ENCODE results near the gene PTGR1. TPM values are rescaled to one million over a fixed set of nuclear protein-coding genes. Genes with fewer than 3 reads are reported as not detected.
"Not testable (repeated sequence)": the region's sequence is repeated elsewhere in the genome, so short reads cannot be mapped to it uniquely, and the experiment has no call there.

The PTGR1 gene
- total RNA-seq, 2 experiments from 2014 or later, result 1.1 to 1.6 TPM

DNA sequence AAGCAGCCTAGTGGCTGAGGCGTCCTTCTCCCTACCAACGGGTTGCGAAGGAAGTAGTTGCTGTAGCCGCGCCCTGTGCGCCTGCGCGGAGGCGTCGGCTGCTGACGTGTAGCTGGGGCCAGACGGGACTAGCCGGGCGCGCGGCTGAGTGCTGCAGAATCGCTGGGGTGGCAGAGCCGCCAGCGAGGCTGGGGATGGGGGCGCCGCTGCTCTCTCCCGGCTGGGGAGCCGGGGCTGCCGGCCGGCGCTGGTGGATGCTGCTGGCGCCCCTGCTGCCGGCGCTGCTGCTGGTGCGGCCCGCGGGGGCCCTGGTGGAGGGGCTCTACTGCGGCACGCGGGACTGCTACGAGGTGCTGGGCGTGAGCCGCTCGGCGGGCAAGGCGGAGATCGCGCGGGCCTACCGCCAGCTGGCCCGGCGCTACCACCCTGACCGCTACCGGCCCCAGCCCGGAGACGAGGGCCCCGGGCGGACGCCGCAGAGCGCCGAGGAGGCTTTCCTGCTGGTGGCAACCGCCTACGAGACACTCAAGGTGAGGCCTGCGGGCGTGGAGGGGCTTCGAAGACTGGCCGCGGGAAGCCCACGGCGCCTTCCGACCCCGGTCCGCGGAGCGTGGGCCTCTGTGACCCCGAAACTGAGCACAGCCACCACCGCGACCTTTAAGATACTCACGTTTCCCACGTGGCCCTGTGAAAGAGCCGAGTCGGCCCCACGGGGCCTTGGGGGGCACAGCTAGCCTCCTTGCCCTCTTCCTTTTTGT is 31.9 kb upstream of the PTGR1 start, which contains the start of gene DNAJC25:
DNAJC25 (plus strand) TSS at position 121 of the 758 bp plus-strand sequence; CDS start at position 195, 74 bp downstream.
- Mint-ChIP-seq H3K36me3 (ENCODE audit: low read depth) (peaks cover 12% of the 10 kb centered on the region), H3K4me1 (ENCODE audit: low read depth) (peaks cover 42% of the 10 kb centered on the region), H3K9me3 (no peaks in the 10 kb centered on the region), H3K27ac (peak within 1 kb of the TSS; percentile 79), H3K27me3 (ENCODE audit: low read depth) (no peaks in the 10 kb centered on the region), H3K4me3 (peak within 1 kb of the TSS; percentile 92)
- CTCF ChIA-PET, result interaction anchor here (0.9 kb wide), 1 partner anchor 10 kb away, joined by 4 read pairs; no protein-coding TSS in a partner anchor
- DNase-seq, result peak; percentile 97
- intact Hi-C loops (cut with micrococcal nuclease), result loop anchor here (1.0 to 10.0 kb wide), 11 partner anchors 30 to 1374 kb away; partner anchors contain the start of genes GNG10, PTBP3, SNX30 and TXN

DNA sequence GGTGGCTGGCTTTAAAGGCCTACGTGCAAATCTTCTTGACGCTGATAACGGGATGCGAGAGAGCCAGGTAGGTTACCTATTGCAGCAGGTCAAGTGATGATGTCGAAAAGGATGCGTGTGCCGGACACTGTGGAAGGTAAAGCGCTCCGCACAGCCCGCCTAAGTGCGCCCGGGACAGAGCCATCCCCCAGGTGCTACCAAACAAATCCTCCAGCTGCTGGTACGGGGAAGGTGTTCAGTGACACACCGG is 31.4 kb upstream of the PTGR1 start:
- DNase-seq, result no peak
- H3K27ac Mint-ChIP-seq, result peak overlapping the region; percentile 79
- intact Hi-C loops (cut with micrococcal nuclease), result loop anchor here (1.0 to 10.0 kb wide), 11 partner anchors 30 to 1374 kb away; partner anchors contain the start of genes GNG10, PTBP3, SNX30 and TXN
- no peaks in the 10 kb centered on the region for H3K27me3 Mint-ChIP-seq (ENCODE audit: low read depth)
- H3K9me3 Mint-ChIP-seq, result no peaks in the 10 kb centered on the region
- CTCF ChIA-PET, result interaction anchor here (0.9 kb wide), 1 partner anchor 9 kb away, joined by 4 read pairs; no protein-coding TSS in a partner anchor
- H3K36me3 Mint-ChIP-seq (ENCODE audit: low read depth), result peaks cover 12% of the 10 kb centered on the region
- H3K4me1 Mint-ChIP-seq (ENCODE audit: low read depth), result peaks cover 40% of the 10 kb centered on the region
- peak overlapping the region; percentile 92 for H3K4me3 Mint-ChIP-seq

DNA sequence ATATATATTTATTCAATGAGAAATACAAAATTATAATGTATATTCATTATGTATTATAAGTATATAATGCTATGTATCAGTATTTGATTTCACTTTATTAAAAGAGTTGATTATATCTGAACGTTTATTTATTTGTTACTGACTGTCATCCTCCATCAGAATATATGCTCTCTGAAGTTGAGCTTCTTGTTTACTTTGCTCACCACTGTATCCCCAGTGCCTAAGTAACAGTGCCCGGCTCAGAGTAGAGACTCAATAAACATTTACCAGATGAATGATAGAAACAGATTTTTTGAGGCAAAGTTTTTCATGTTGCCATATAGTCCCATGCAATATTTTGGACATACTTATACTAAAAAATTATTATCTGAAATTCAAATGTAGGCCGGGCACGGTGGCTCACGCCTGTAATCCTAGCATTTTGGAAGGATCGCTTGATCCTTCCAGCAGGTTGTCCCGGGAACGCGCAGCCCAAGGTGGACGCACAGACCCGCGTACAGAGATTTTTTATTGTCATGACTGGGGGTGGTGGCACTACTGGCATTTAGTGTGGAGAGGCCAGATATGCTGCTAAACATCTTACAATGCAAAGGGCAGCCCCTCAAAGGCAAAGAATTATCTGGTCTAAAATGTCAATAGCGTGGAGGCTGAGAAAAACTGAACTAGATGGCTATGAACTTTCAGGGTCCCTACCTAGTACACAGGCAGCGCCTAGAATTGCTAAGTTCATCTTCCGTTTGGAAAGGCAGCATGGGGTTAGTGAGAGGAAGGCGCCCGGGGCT is 30.9 kb upstream of the PTGR1 start:
- Mint-ChIP-seq H3K27ac (peak overlapping the region; percentile 79), H3K4me3 (peak overlapping the region; percentile 92), H3K9me3 (no peaks in the 10 kb centered on the region), H3K27me3 (ENCODE audit: low read depth) (no peaks in the 10 kb centered on the region), H3K36me3 (ENCODE audit: low read depth) (peaks cover 12% of the 10 kb centered on the region), H3K4me1 (ENCODE audit: low read depth) (peaks cover 34% of the 10 kb centered on the region)
- CTCF ChIA-PET, result interaction anchor here (0.9 kb wide), 1 partner anchor 9 kb away, joined by 4 read pairs; no protein-coding TSS in a partner anchor
- intact Hi-C loops (cut with micrococcal nuclease), result loop anchor here (2.0 to 10.0 kb wide), 5 partner anchors 287 to 1373 kb away; partner anchors contain the start of genes PTBP3, SNX30 and TXN
- no peak for DNase-seq

DNA sequence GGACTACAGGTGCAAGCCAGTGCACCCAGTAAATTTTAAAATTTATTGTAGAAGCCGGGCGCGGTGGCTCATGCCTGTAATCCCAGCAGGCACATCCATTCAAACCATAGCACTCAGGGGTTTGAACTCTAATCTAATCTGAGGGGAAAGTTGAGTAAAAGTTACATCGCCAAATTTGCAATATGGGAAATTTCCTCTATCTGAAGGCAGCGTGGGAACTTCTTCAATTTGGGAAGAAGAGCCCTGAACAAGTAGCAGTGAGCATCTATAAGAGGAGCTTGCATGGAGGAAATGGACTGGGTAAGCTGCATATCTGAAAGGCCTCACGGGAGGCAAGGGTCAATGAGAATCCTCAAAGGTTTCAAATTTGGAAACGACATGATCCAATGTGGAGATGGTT is 29.0 kb upstream of the PTGR1 start:
- Mint-ChIP-seq H3K9me3 (no peaks in the 10 kb centered on the region), H3K27me3 (ENCODE audit: low read depth) (no peaks in the 10 kb centered on the region), H3K27ac (no peak overlapping the region), H3K4me1 (ENCODE audit: low read depth) (peaks cover 15% of the 10 kb centered on the region), H3K4me3 (no peak overlapping the region), H3K36me3 (ENCODE audit: low read depth) (peaks cover 10% of the 10 kb centered on the region)
- DNase-seq, result no peak
- CTCF ChIA-PET, result interaction anchor here (0.9 kb wide), 1 partner anchor 30 kb away, joined by 3 read pairs; no protein-coding TSS in a partner anchor
- intact Hi-C loops (cut with micrococcal nuclease), result no loop called here

GRCh38 chr9:111627260-111627963 is 28.0 kb upstream of the PTGR1 start:
- CTCF ChIA-PET, result interaction anchor here (0.6 kb wide), 1 partner anchor 17 kb away, joined by 5 read pairs; no protein-coding TSS in a partner anchor
- no peaks in the 10 kb centered on the region for H3K9me3 Mint-ChIP-seq
- H3K27ac Mint-ChIP-seq, result no peak overlapping the region
- peaks cover 5% of the 10 kb centered on the region for H3K4me1 Mint-ChIP-seq (ENCODE audit: low read depth)
- DNase-seq, result no peak
- peaks cover 6% of the 10 kb centered on the region for H3K36me3 Mint-ChIP-seq (ENCODE audit: low read depth)
- intact Hi-C loops (cut with micrococcal nuclease), result no loop called here
- no peak overlapping the region for H3K4me3 Mint-ChIP-seq
- H3K27me3 Mint-ChIP-seq (ENCODE audit: low read depth), result peaks cover 3% of the 10 kb centered on the region

- H3K27me3 Mint-ChIP-seq (ENCODE audit: low read depth), result peaks cover 9% of the 10 kb centered on the region
- no peak overlapping the region for H3K27ac Mint-ChIP-seq
- no peak for DNase-seq
- intact Hi-C loops (cut with micrococcal nuclease), result loop anchor here (2.0 kb wide), 1 partner anchor 24 kb away; the partner anchor contains the start of gene PTGR1
- CTCF ChIA-PET, result interaction anchor here (2.9 kb wide), 1 partner anchor 24 kb away, joined by 20 read pairs; the partner anchor contains the start of gene PTGR1
- H3K4me3 Mint-ChIP-seq, result no peak overlapping the region
- no peaks in the 10 kb centered on the region for H3K9me3 Mint-ChIP-seq
- no peaks in the 10 kb centered on the region for H3K36me3 Mint-ChIP-seq (ENCODE audit: low read depth)
- H3K4me1 Mint-ChIP-seq (ENCODE audit: low read depth), result no peaks in the 10 kb centered on the region
These were observed 23.2 kb upstream of the PTGR1 start for GRCh38 chr9:111622626-111623025.

DNA sequence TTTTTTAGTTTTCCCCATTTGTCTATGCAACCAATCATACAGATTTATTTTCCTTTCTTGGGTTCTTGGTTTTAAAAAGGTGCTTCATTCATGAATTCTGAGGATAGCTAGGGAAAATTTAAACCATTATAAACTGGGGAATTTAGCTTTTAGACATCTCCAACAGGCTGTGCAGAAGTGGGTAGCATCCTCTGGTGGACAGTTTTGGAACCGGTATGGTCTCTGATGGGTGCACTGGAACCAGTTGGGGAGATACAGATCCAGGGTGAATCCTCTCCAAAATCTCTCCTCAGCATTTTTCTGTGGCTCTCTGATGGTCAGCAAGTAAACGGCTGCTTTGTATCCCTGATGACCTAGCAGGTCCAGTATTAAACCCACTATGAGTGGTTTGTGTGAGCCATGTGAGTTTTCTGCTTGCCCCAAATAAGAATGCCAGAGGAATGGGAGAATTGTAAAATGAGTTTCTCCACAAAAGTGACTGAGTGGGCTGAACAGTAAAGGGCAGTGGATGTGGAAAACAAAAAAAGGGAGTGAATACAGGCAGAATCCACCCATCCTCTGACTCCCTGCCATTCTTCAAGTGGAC is 22.5 kb upstream of the PTGR1 start:
- no peak overlapping the region for H3K27ac Mint-ChIP-seq
- no peak overlapping the region for H3K4me3 Mint-ChIP-seq
- CTCF ChIA-PET, result interaction anchor here (0.6 to 2.9 kb wide), 9 partner anchors 9 to 964 kb away, joined by 3 to 20 read pairs (median 5); partner anchors contain the start of genes DNAJC25 and PTGR1
- H3K36me3 Mint-ChIP-seq (ENCODE audit: low read depth), result no peaks in the 10 kb centered on the region
- peak; percentile 46 for DNase-seq
- no peaks in the 10 kb centered on the region for H3K9me3 Mint-ChIP-seq
- intact Hi-C loops (cut with micrococcal nuclease), result loop anchor here (2.0 kb wide), 1 partner anchor 23 kb away; the partner anchor contains the start of gene PTGR1
- no peaks in the 10 kb centered on the region for H3K4me1 Mint-ChIP-seq (ENCODE audit: low read depth)
- peaks cover 9% of the 10 kb centered on the region for H3K27me3 Mint-ChIP-seq (ENCODE audit: low read depth)

GRCh38 chr9:111617349-111617748 is 17.9 kb upstream of the PTGR1 start:
- intact Hi-C loops (cut with micrococcal nuclease), result not testable (repeated sequence)

GRCh38 chr9:111615928-111616327 is 16.5 kb upstream of the PTGR1 start:
- peaks cover 15% of the 10 kb centered on the region for H3K27me3 Mint-ChIP-seq (ENCODE audit: low read depth)
- H3K4me3 Mint-ChIP-seq, result no peak overlapping the region
- CTCF ChIA-PET, result interaction anchor here (0.7 kb wide), 1 partner anchor 142 kb away, joined by 3 read pairs; no protein-coding TSS in a partner anchor
- no peaks in the 10 kb centered on the region for H3K36me3 Mint-ChIP-seq (ENCODE audit: low read depth)
- DNase-seq, result no peak
- no peak overlapping the region for H3K27ac Mint-ChIP-seq
- intact Hi-C loops (cut with micrococcal nuclease), result no loop called here
- no peaks in the 10 kb centered on the region for H3K4me1 Mint-ChIP-seq (ENCODE audit: low read depth)
- H3K9me3 Mint-ChIP-seq, result no peaks in the 10 kb centered on the region

More at GRCh38 chr9:111617349-111617748, 17.9 kb upstream of the PTGR1 start:
- peaks cover 20% of the 10 kb centered on the region for H3K27me3 Mint-ChIP-seq (ENCODE audit: low read depth)
- H3K4me1 Mint-ChIP-seq (ENCODE audit: low read depth); H3K36me3 Mint-ChIP-seq (ENCODE audit: low read depth); H3K4me3 Mint-ChIP-seq; CTCF ChIA-PET; H3K27ac Mint-ChIP-seq; H3K9me3 Mint-ChIP-seq; DNase-seq: not testable (repeated sequence)

GRCh38 chr9:111613436-111614040 is 14.1 kb upstream of the PTGR1 start:
- H3K4me3 Mint-ChIP-seq, result no peak overlapping the region
- no peak overlapping the region for H3K27ac Mint-ChIP-seq

DNA sequence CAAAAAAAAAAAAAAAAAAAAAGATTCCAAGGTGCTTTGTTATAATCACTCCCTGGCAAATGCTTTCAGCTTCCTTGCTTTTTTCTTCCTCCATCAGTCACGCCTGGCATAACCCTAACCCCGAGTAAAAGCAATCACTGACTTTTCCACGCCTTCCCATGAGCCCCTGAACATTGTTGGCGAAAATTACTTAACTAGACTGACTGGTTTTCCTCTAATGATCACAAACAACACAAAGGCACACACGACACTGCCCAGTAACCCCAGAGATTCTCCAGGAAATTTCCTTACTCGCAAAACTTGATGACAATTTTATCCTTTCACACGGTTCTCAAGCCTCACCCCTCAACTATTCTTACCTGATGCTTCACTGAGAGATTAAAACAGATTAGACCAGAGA is 11.4 kb upstream of the PTGR1 start:
- intact Hi-C loops (cut with micrococcal nuclease), result no loop called here
- CTCF ChIA-PET, result interaction anchor here (0.5 to 1.6 kb wide), 3 partner anchors 10 to 476 kb away, joined by 3 to 5 read pairs (median 4); no protein-coding TSS in a partner anchor
- H3K36me3 Mint-ChIP-seq (ENCODE audit: low read depth), result no peaks in the 10 kb centered on the region
- no peaks in the 10 kb centered on the region for H3K4me1 Mint-ChIP-seq (ENCODE audit: low read depth)
- no peak overlapping the region for H3K27ac Mint-ChIP-seq
- H3K27me3 Mint-ChIP-seq (ENCODE audit: low read depth), result peaks cover 29% of the 10 kb centered on the region
- H3K9me3 Mint-ChIP-seq, result no peaks in the 10 kb centered on the region
- DNase-seq, result no peak
- no peak overlapping the region for H3K4me3 Mint-ChIP-seq

More at GRCh38 chr9:111613436-111614040, 14.1 kb upstream of the PTGR1 start:
- H3K4me1 Mint-ChIP-seq (ENCODE audit: low read depth), result no peaks in the 10 kb centered on the region
- CTCF ChIA-PET, result interaction anchor here (0.8 to 1.0 kb wide), 2 partner anchors 15 to 31 kb away, joined by 3 read pairs; no protein-coding TSS in a partner anchor
- peaks cover 29% of the 10 kb centered on the region for H3K27me3 Mint-ChIP-seq (ENCODE audit: low read depth)
- no peak for DNase-seq
- no peaks in the 10 kb centered on the region for H3K36me3 Mint-ChIP-seq (ENCODE audit: low read depth)
- intact Hi-C loops (cut with micrococcal nuclease), result no loop called here
- H3K9me3 Mint-ChIP-seq, result no peaks in the 10 kb centered on the region
